SHP77 (cell line): Measurements from ENCODE around the gene MTA3.
"Not testable (repeated sequence)": the region's sequence is repeated elsewhere in the genome, so short reads cannot be mapped to it uniquely, and the experiment has no call there.

Source experiments
- DNase-seq, 2 experiments: peaks; one replicate each; lab custom pipeline; 2025; lab: John Stamatoyannopoulos, UW

Gene MTA3

GRCh38 chr2:42568401-42569115 is at the start of gene MTA3:
Gene MTA3, plus strand, starts transcription at chr2:42568632. Its CDS starts 114 bp downstream, at chr2:42568746.
- peak; percentile 10 to 35 for DNase-seq

- no peak for DNase-seq
Observed at GRCh38 chr2:42519624-42520023, 48.8 kb upstream of the MTA3 start.

GRCh38 chr2:42522035-42522434 is 46.4 kb upstream of the MTA3 start:
- DNase-seq, result no peak

GRCh38 chr2:42523341-42523740 is 45.1 kb upstream of the MTA3 start:
- no peak for DNase-seq

GRCh38 chr2:42532397-42532796 is 36.0 kb upstream of the MTA3 start:
- no peak for DNase-seq

- DNase-seq, result no peak
Observed at GRCh38 chr2:42537493-42537892, 30.9 kb upstream of the MTA3 start.

GRCh38 chr2:42542871-42543270 is 25.6 kb upstream of the MTA3 start:
- no peak for DNase-seq

- DNase-seq, result no peak
Observed at GRCh38 chr2:42545023-42545721, 23.3 kb upstream of the MTA3 start.

- DNase-seq, result no peak
Observed at GRCh38 chr2:42545841-42546390, 22.5 kb upstream of the MTA3 start.

GRCh38 chr2:42547014-42547413 is 21.4 kb upstream of the MTA3 start:
- DNase-seq, result no peak

- DNase-seq, result no peak
Observed at GRCh38 chr2:42547446-42548295, 20.8 kb upstream of the MTA3 start.

GRCh38 chr2:42550870-42551269 is 17.6 kb upstream of the MTA3 start:
- DNase-seq, result no peak

GRCh38 chr2:42554392-42554791 is 14.0 kb upstream of the MTA3 start:
- no peak for DNase-seq

- no peak for DNase-seq
Observed at GRCh38 chr2:42556315-42556890, 12.0 kb upstream of the MTA3 start.

- DNase-seq, result no peak
Observed at GRCh38 chr2:42557306-42557705, 11.1 kb upstream of the MTA3 start.

GRCh38 chr2:42558827-42559226 is 9.6 kb upstream of the MTA3 start:
- no peak for DNase-seq

- not testable (repeated sequence) for DNase-seq
Observed at GRCh38 chr2:42560133-42560532, 8.3 kb upstream of the MTA3 start.

- no peak for DNase-seq
Observed at GRCh38 chr2:42560899-42561298, 7.5 kb upstream of the MTA3 start.

- no peak for DNase-seq
Observed at GRCh38 chr2:42562474-42563144, 5.8 kb upstream of the MTA3 start.

- no peak for DNase-seq
Observed at GRCh38 chr2:42566025-42566424, 2.4 kb upstream of the MTA3 start.

- DNase-seq, result no peak
Observed at GRCh38 chr2:42566837-42567321, 1.6 kb upstream of the MTA3 start.
